Activated naive CD8-positive, alpha-beta T cell treated with anti-CD3 and anti-CD28 coated beads for 36 hours (primary cell): ENCODE measurements around the gene IFNK. TPM values are rescaled to one million over a fixed set of nuclear protein-coding genes. Genes with fewer than 3 reads are reported as not detected.

Source experiments
- DNase-seq: peaks from one replicate; pipeline ENCODE4 v3.0.0; 2021
- H3K27ac Mint-ChIP-seq: one replicate; pipeline ENCODE4 v1.8.0; 2022; ENCODE audit warnings: mild to moderate bottlenecking, moderate library complexity, mixed read lengths
- H3K27me3 Mint-ChIP-seq: one replicate; pipeline ENCODE4 v1.8.0; 2022; ENCODE audit warnings: mild to moderate bottlenecking, mixed read lengths
- H3K36me3 Mint-ChIP-seq: one replicate; pipeline ENCODE4 v1.8.0; 2021; ENCODE audit warnings: mild to moderate bottlenecking, mixed read lengths
- H3K4me1 Mint-ChIP-seq: one replicate; pipeline ENCODE4 v1.8.0; 2021; ENCODE audit warnings: mixed read lengths
- H3K4me3 Mint-ChIP-seq: one replicate; pipeline ENCODE4 v1.8.0; 2022; ENCODE audit warnings: mild to moderate bottlenecking, moderate library complexity, mixed read lengths
- H3K9me3 Mint-ChIP-seq: one replicate; pipeline ENCODE4 v1.8.0; 2022; ENCODE audit warnings: mixed read lengths
- total RNA-seq, 2 experiments: library from RNA; stranded (reverse); gene quantifications; one replicate each; pipeline ENCODE4 v1.2.3, GENCODE V29; 2021

The IFNK gene
- total RNA-seq, 2 experiments from 2014 or later, result not detected

- no peak for DNase-seq
- Mint-ChIP-seq H3K27ac (no peak overlapping the region), H3K9me3 (no peaks in the 10 kb centered on the region), H3K36me3 (peaks cover 21% of the 10 kb centered on the region), H3K4me1 (peaks cover 27% of the 10 kb centered on the region), H3K4me3 (no peak overlapping the region), H3K27me3 (no peaks in the 10 kb centered on the region)
Observed at GRCh38 chr9:27566118-27566517, 42.0 kb downstream of the IFNK start.

GRCh38 chr9:27569406-27569805 lies 45.3 kb downstream of the IFNK start:
- DNase-seq, result no peak
- Mint-ChIP-seq H3K4me3 (no peak overlapping the region), H3K4me1 (peaks cover 38% of the 10 kb centered on the region), H3K9me3 (no peaks in the 10 kb centered on the region), H3K27me3 (no peaks in the 10 kb centered on the region), H3K36me3 (peaks cover 16% of the 10 kb centered on the region), H3K27ac (no peak overlapping the region)

GRCh38 chr9:27571011-27571410 lies 46.9 kb downstream of the IFNK start:
- peaks cover 10% of the 10 kb centered on the region for H3K36me3 Mint-ChIP-seq
- H3K27ac Mint-ChIP-seq, result no peak overlapping the region
- no peak for DNase-seq
- no peaks in the 10 kb centered on the region for H3K27me3 Mint-ChIP-seq
- no peaks in the 10 kb centered on the region for H3K9me3 Mint-ChIP-seq
- no peak overlapping the region for H3K4me3 Mint-ChIP-seq
- H3K4me1 Mint-ChIP-seq, result peaks cover 28% of the 10 kb centered on the region

GRCh38 chr9:27572061-27572460 lies 48.0 kb downstream of the IFNK start:
- peak overlapping the region; percentile 98 for H3K27ac Mint-ChIP-seq
- no peak for DNase-seq
- peaks cover 23% of the 10 kb centered on the region for H3K4me1 Mint-ChIP-seq
- H3K9me3 Mint-ChIP-seq, result no peaks in the 10 kb centered on the region
- H3K4me3 Mint-ChIP-seq, result peak overlapping the region; percentile 85
- no peaks in the 10 kb centered on the region for H3K27me3 Mint-ChIP-seq
- H3K36me3 Mint-ChIP-seq, result peaks cover 2% of the 10 kb centered on the region

GRCh38 chr9:27572566-27572917 lies 48.5 kb downstream of the IFNK start:
- peak; percentile 51 for DNase-seq
- peak overlapping the region; percentile 98 for H3K27ac Mint-ChIP-seq
- H3K27me3 Mint-ChIP-seq, result no peaks in the 10 kb centered on the region
- H3K4me3 Mint-ChIP-seq, result peak overlapping the region; percentile 85
- no peaks in the 10 kb centered on the region for H3K9me3 Mint-ChIP-seq
- peaks cover 23% of the 10 kb centered on the region for H3K4me1 Mint-ChIP-seq
- peaks cover 1% of the 10 kb centered on the region for H3K36me3 Mint-ChIP-seq

GRCh38 chr9:27572918-27573633 lies 49.0 kb downstream of the IFNK start, which contains the start of gene C9orf72:
Gene C9orf72 (minus strand): TSS chr9:27573481. CDS start chr9:27567120, 6,361 bp downstream.
- Mint-ChIP-seq H3K27me3 (no peaks in the 10 kb centered on the region), H3K9me3 (peaks cover 2% of the 10 kb centered on the region), H3K4me1 (peaks cover 23% of the 10 kb centered on the region), H3K4me3 (peak within 1 kb of the TSS; percentile 93), H3K27ac (peak within 1 kb of the TSS; percentile 100), H3K36me3 (peaks cover 1% of the 10 kb centered on the region)
- peak; percentile 87 for DNase-seq

- no peaks in the 10 kb centered on the region for H3K27me3 Mint-ChIP-seq
- H3K27ac Mint-ChIP-seq, result peak overlapping the region; percentile 100
- H3K4me1 Mint-ChIP-seq, result peaks cover 23% of the 10 kb centered on the region
- H3K36me3 Mint-ChIP-seq, result peaks cover 2% of the 10 kb centered on the region
- peak; percentile 92 for DNase-seq
- H3K9me3 Mint-ChIP-seq, result peaks cover 3% of the 10 kb centered on the region
- peak overlapping the region; percentile 93 for H3K4me3 Mint-ChIP-seq
Observed at GRCh38 chr9:27573634-27574590, 49.8 kb downstream of the IFNK start.

Other genes starting within 250 kb of the IFNK start
- gene EQTN, start 227.1 kb upstream of the IFNK start, total RNA-seq, result not detected
- 1 to 10 TPM; 1.3 TPM for gene MOB3B, start 5.5 kb downstream of the IFNK start, total RNA-seq
- gene C9orf72, start 49.2 kb downstream of the IFNK start, total RNA-seq, result 1 to 10 TPM; 7.7 to 9.4 TPM